Smooth muscle cell (in vitro differentiated cells): ENCODE results near the gene ZEB2. TPM values are rescaled to one million over a fixed set of nuclear protein-coding genes. Genes with fewer than 3 reads are reported as not detected.

Experiments used
- DNase-seq: peaks from one replicate; lab custom pipeline; 2025; ENCODE audit not compliant: unreplicated experiment; lab: John Stamatoyannopoulos, UW
- H2AFZ ChIP-seq: fragments of 200-600 bp; sonication (generic); 2 replicates; pipeline ENCODE4 v1.6.0; 2016; ENCODE audit warnings: antibody characterized with exemption, low read depth, mild to moderate bottlenecking
- H3F3A ChIP-seq: fragments of 200-600 bp; sonication (generic); 2 replicates; pipeline ENCODE4 v1.6.0; 2017; ENCODE audit warnings: antibody characterized with exemption, low read depth
- H3K27ac ChIP-seq: fragments of 200-600 bp; sonication (generic); 2 replicates; pipeline ENCODE4 v1.5.1; 2016; ENCODE audit warnings: low read depth, mild to moderate bottlenecking
- H3K27me3 ChIP-seq: fragments of 200-600 bp; sonication (generic); 2 replicates; pipeline ENCODE4 v1.6.1; 2016; ENCODE audit warnings: low read depth, mild to moderate bottlenecking
- H3K36me3 ChIP-seq: fragments of 200-600 bp; sonication (generic); 2 replicates; pipeline ENCODE4 v1.5.1; 2016; ENCODE audit warnings: low read depth
- H3K4me1 ChIP-seq: fragments of 200-600 bp; sonication (generic); 2 replicates; pipeline ENCODE4 v1.5.1; 2016; ENCODE audit warnings: low read depth
- H3K4me2 ChIP-seq: fragments of 200-600 bp; sonication (generic); 2 replicates; pipeline ENCODE4 v1.6.0; 2016; ENCODE audit warnings: mild to moderate bottlenecking
- H3K4me3 ChIP-seq: fragments of 200-600 bp; sonication (generic); 2 replicates; pipeline ENCODE4 v1.5.1; 2016; ENCODE audit warnings: mild to moderate bottlenecking
- H3K79me2 ChIP-seq: fragments of 200-600 bp; sonication (generic); 2 replicates; pipeline ENCODE4 v1.6.0; 2016; ENCODE audit warnings: low read depth, mild to moderate bottlenecking
- H3K9ac ChIP-seq: fragments of 200-600 bp; sonication (generic); 2 replicates; pipeline ENCODE4 v1.6.0; 2016; ENCODE audit warnings: low read depth
- H3K9me3 ChIP-seq: fragments of 200-600 bp; sonication (generic); replicated peaks from 2 replicates; pipeline ENCODE4 v1.5.1; 2016; ENCODE audit warnings: low read depth
- H4K20me1 ChIP-seq: fragments of 200-600 bp; sonication (generic); 2 replicates; pipeline ENCODE4 v1.6.0; 2016; ENCODE audit warnings: low read depth
- WGBS: methylation state at CpG from one replicate; pipeline ENCODE4 v1.1.7; 2016; ENCODE audit warnings: low lambda C conversion rate; 5-methylcytosine and 5-hydroxymethylcytosine counted together
- polyA plus RNA-seq: library from polyadenylated mRNA; unstranded; fragments of >200 nt; fragmentation: Nextera tagmentation; extraction: Ambion mirVana; gene quantifications from 2 replicates; pipeline ENCODE4 v1.2.1, GENCODE V29; 2016
- total RNA-seq: library from RNA; depleted of rRNA; stranded (reverse); fragments of >200 nt; gene quantifications from 2 replicates; pipeline ENCODE4 v1.2.3, GENCODE V29; 2014
- TF ChIP-seq, protein P1 (sequence below): fragments of 200-600 bp; sonication (generic); IDR thresholded peaks from 2 replicates; pipeline ENCODE4 v1.5.1; 2017; ENCODE audit warnings: borderline replicate concordance, mild to moderate bottlenecking, antibody characterized with exemption; ENCODE audit not compliant: insufficient read depth, poor library complexity, severe bottlenecking

Gene ZEB2
- total and polyA plus RNA-seq, 2 experiments from 2014 or later: 67.5 to 148 TPM

DNA sequence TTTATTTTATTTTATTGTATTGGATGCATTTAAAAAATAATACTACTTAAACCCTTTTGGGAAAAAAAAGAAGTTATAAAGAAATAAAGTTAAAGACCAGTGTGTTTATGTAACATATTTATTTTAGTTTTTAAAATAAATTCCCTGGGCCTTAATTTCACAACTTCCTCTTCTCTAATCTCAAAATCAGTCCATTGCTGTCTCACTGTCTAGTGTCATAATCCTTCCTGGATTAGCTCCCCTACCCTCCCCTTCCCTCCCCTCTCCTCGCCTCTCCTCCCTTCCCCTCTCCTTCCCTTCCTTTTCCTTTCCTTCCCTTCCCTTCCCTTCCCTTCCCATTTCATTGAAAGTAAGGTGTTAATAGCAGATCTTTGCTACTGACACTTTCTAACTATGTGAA is 40.3 kb upstream of the ZEB2 start:
- H3F3A ChIP-seq: no peaks in the 10 kb centered on the region
- no peak overlapping the region for H3K9ac ChIP-seq
- H3K4me2 ChIP-seq: no peak overlapping the region
- H3K79me2 ChIP-seq: no peaks in the 10 kb centered on the region
- DNase-seq: no peak
- WGBS: 20% methylated on average over 1 of the region's 1 CpG
- H3K4me3 ChIP-seq: no peak overlapping the region
- H3K27ac ChIP-seq: no peak overlapping the region
- no peaks in the 10 kb centered on the region for H3K36me3 ChIP-seq
- H3K9me3 ChIP-seq: no peaks in the 10 kb centered on the region
- no peaks in the 10 kb centered on the region for H3K4me1 ChIP-seq
- TF ChIP-seq, protein P1, sequence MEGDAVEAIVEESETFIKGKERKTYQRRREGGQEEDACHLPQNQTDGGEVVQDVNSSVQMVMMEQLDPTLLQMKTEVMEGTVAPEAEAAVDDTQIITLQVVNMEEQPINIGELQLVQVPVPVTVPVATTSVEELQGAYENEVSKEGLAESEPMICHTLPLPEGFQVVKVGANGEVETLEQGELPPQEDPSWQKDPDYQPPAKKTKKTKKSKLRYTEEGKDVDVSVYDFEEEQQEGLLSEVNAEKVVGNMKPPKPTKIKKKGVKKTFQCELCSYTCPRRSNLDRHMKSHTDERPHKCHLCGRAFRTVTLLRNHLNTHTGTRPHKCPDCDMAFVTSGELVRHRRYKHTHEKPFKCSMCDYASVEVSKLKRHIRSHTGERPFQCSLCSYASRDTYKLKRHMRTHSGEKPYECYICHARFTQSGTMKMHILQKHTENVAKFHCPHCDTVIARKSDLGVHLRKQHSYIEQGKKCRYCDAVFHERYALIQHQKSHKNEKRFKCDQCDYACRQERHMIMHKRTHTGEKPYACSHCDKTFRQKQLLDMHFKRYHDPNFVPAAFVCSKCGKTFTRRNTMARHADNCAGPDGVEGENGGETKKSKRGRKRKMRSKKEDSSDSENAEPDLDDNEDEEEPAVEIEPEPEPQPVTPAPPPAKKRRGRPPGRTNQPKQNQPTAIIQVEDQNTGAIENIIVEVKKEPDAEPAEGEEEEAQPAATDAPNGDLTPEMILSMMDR: no peak
- no peaks in the 10 kb centered on the region for H4K20me1 ChIP-seq
- H2AFZ ChIP-seq: no peak overlapping the region
- H3K27me3 ChIP-seq: no peaks in the 10 kb centered on the region

DNA sequence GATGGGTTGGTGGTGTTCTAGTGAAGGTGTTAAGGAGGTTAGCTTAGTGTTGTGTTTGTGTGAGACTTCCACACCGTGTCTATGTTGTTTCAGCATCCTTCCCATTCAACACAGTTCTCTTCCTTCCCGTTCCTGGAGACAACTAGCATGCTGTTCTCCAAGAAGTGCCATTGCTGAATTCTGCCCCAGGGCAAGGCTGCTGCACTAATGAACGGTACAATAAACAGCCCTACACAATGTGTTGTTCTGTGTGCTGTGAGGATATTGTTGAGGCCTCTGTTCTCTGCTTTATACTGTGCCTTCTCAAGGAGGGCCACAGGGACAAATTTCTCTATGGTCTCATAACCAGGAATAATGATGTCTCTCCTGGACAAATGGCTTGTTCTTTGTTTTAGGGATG is 39.8 kb upstream of the ZEB2 start:
- H2AFZ ChIP-seq: no peak overlapping the region
- WGBS: 65% methylated on average over 3 of the region's 3 CpGs
- no peaks in the 10 kb centered on the region for H3F3A ChIP-seq
- TF ChIP-seq, protein P1: no peak
- H3K4me1 ChIP-seq: no peaks in the 10 kb centered on the region
- H3K9me3 ChIP-seq: no peaks in the 10 kb centered on the region
- H3K27me3 ChIP-seq: no peaks in the 10 kb centered on the region
- no peak for DNase-seq
- no peaks in the 10 kb centered on the region for H3K79me2 ChIP-seq
- no peak overlapping the region for H3K4me2 ChIP-seq
- H3K9ac ChIP-seq: no peak overlapping the region
- no peaks in the 10 kb centered on the region for H3K36me3 ChIP-seq
- H3K27ac ChIP-seq: no peak overlapping the region
- no peaks in the 10 kb centered on the region for H4K20me1 ChIP-seq
- H3K4me3 ChIP-seq: no peak overlapping the region

DNA sequence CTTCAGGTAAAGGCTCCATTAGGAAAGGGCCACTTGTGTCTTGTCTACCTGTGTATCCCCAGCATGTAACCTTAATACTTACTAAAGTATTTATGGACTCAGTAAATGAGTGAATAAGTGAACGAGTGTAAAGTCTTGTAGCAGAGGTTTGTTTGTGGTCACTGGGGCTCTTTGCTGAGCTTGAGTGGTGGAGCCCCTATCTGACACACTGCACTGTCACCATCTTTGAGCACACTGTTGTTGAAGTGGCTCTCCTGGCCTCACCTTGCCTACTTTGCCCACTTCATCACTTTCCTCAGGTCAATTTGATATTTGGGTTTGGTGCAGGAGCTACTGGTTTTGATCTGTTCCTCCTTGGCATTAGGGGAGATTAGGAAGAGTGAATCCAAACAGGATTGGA is 39.3 kb upstream of the ZEB2 start:
- TF ChIP-seq, protein P1: no peak
- H3F3A ChIP-seq: no peaks in the 10 kb centered on the region

DNA sequence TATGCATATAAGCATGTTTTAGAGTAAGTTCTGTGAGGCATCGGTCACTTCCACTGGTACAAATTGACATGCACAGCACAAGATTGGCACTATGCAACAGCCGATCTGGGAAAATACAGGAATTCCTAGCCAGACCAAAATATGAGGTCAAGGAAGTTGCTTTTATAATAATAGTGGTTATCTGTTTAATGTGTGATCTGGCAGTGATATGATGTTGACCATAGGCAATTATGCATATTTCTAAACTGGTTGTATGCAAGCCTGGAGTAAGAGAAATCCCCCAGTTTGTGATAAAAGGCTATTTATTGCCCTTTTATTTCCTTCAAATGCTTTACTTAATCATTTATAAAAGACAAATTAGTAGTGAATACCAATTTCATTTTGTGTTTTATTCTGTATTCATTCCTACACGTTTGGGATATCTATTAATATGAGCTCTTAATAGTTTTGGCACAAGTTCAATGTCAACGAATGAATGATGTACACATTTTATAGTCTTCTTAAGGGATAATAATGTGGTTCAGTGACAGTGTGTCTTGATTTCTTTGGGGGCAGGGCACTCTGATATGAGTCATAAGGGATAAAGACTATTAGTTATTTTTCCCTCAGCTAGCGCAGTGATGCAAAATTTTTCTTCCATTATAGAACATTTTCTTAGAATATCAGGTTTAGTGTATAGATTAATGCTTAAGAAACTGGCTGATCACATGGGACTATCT is 34.7 kb upstream of the ZEB2 start:
- 45% methylated on average over 5 of the region's 5 CpGs for WGBS
- H3K36me3 ChIP-seq: no peaks in the 10 kb centered on the region
- peak overlapping the region; percentile 29 for H3K4me2 ChIP-seq
- H3K9ac ChIP-seq: no peak overlapping the region
- no peak overlapping the region for H3K4me3 ChIP-seq
- no peak for DNase-seq
- no peaks in the 10 kb centered on the region for H3F3A ChIP-seq
- H4K20me1 ChIP-seq: no peaks in the 10 kb centered on the region
- H2AFZ ChIP-seq: no peak overlapping the region
- TF ChIP-seq, protein P1: no peak
- no peaks in the 10 kb centered on the region for H3K9me3 ChIP-seq
- peaks cover 10% of the 10 kb centered on the region for H3K4me1 ChIP-seq
- peak overlapping the region; percentile 46 for H3K27ac ChIP-seq
- no peaks in the 10 kb centered on the region for H3K79me2 ChIP-seq
- no peaks in the 10 kb centered on the region for H3K27me3 ChIP-seq

More for the DNA sequence above, 39.3 kb upstream of the ZEB2 start:
- no peaks in the 10 kb centered on the region for H3K9me3 ChIP-seq
- WGBS: 92% methylated on average over 1 of the region's 1 CpG
- H3K27me3 ChIP-seq: no peaks in the 10 kb centered on the region
- H4K20me1 ChIP-seq: no peaks in the 10 kb centered on the region
- no peaks in the 10 kb centered on the region for H3K79me2 ChIP-seq
- no peak overlapping the region for H3K27ac ChIP-seq
- peaks cover 3% of the 10 kb centered on the region for H3K4me1 ChIP-seq
- no peak overlapping the region for H3K4me2 ChIP-seq
- H3K36me3 ChIP-seq: no peaks in the 10 kb centered on the region
- H3K9ac ChIP-seq: no peak overlapping the region
- H3K4me3 ChIP-seq: no peak overlapping the region
- no peak for DNase-seq
- H2AFZ ChIP-seq: no peak overlapping the region
